WTC11 (cell line): ENCODE measurements around the gene UBE2D2. TPM values are rescaled to one million over a fixed set of nuclear protein-coding genes. Genes with fewer than 3 reads are reported as not detected.

Experiments used
- ATAC-seq: fragments of 200-7000 bp; cut with Tn5 transposase; 2 replicates; pipeline ENCODE4 v1.10.0; 2021; ENCODE audit warnings: mild to moderate bottlenecking, moderate library complexity
- CTCF ChIA-PET: fragments of 300-600 bp; sonication (Branson Sonifier 250); formaldehyde crosslinking; loops from one replicate; lab custom pipeline; 2021; ENCODE audit warnings: antibody characterized with exemption; lab: Charles Lee
- POLR2A ChIA-PET: fragments of 350-600 bp; sonication (Branson Sonifier 250); formaldehyde crosslinking; loops from one replicate; lab custom pipeline; 2021; ENCODE audit warnings: antibody characterized with exemption; lab: Charles Lee
- DNase-seq: peaks from one replicate; pipeline ENCODE4 v3.0.0; 2021; ENCODE audit warnings: low spot score
- H3K27ac Mint-ChIP-seq: 2 replicates; pipeline ENCODE4 v1.8.0; 2021; ENCODE audit warnings: mixed read lengths
- H3K27me3 Mint-ChIP-seq: 2 replicates; pipeline ENCODE4 v1.8.0; 2021; ENCODE audit warnings: low read depth, mild to moderate bottlenecking, moderate library complexity, mixed read lengths
- H3K36me3 Mint-ChIP-seq: 2 replicates; pipeline ENCODE4 v1.8.0; 2021; ENCODE audit warnings: mixed read lengths
- H3K4me1 Mint-ChIP-seq: 2 replicates; pipeline ENCODE4 v1.8.0; 2022; ENCODE audit warnings: mixed read lengths
- H3K4me3 Mint-ChIP-seq: 2 replicates; pipeline ENCODE4 v1.8.0; 2021; ENCODE audit warnings: mild to moderate bottlenecking, moderate library complexity, mixed read lengths
- H3K9me3 Mint-ChIP-seq: 2 replicates; pipeline ENCODE4 v1.8.0; 2021; ENCODE audit warnings: mixed read lengths
- CREM ChIP-seq: sonication (generic); formaldehyde crosslinking; IDR thresholded peaks from 2 replicates; pipeline ENCODE4 v1.8.1; 2022; ENCODE audit warnings: mild to moderate bottlenecking, missing genetic modification reagents, moderate library complexity
- EMX1 ChIP-seq: fragments of 250-450 bp; sonication (Bioruptor Pico); IDR thresholded peaks from 2 replicates; pipeline ENCODE4 v1.8.0; 2021; ENCODE audit warnings: mild to moderate bottlenecking
- FOXJ3 ChIP-seq: sonication (generic); formaldehyde crosslinking; IDR thresholded peaks from 2 replicates; pipeline ENCODE4 v1.9.0; 2021; ENCODE audit warnings: missing genetic modification reagents, mild to moderate bottlenecking, borderline replicate concordance
- GTF2I ChIP-seq: fragments of 250-450 bp; sonication (Bioruptor Pico); conservative IDR thresholded peaks from 2 replicates; pipeline ENCODE4 v1.4.0; 2021; ENCODE audit warnings: mild to moderate bottlenecking
- IRF2 ChIP-seq: sonication (generic); formaldehyde crosslinking; IDR thresholded peaks from 2 replicates; pipeline ENCODE4 v1.8.0; 2022; ENCODE audit warnings: low read depth, missing genetic modification reagents, borderline replicate concordance
- NFATC4 ChIP-seq: fragments of 250-450 bp; sonication (Bioruptor Pico); IDR thresholded peaks from 2 replicates; pipeline ENCODE4 v1.9.0; 2021; ENCODE audit warnings: mild to moderate bottlenecking
- NR2C2 ChIP-seq: sonication (generic); formaldehyde crosslinking; IDR thresholded peaks from 2 replicates; pipeline ENCODE4 v1.8.0; 2022; ENCODE audit warnings: mild to moderate bottlenecking, missing genetic modification reagents
- RELA ChIP-seq: sonication (generic); formaldehyde crosslinking; IDR thresholded peaks from 2 replicates; pipeline ENCODE4 v1.8.1; 2022; ENCODE audit warnings: missing genetic modification reagents, mild to moderate bottlenecking, borderline replicate concordance
- ZNF121 ChIP-seq: sonication (generic); formaldehyde crosslinking; IDR thresholded peaks from 2 replicates; pipeline ENCODE4 v1.8.0; 2023; ENCODE audit warnings: missing genetic modification reagents
- ZNF138 ChIP-seq: sonication (generic); formaldehyde crosslinking; conservative IDR thresholded peaks from 2 replicates; pipeline ENCODE4 v1.8.1; 2022; ENCODE audit warnings: mild to moderate bottlenecking, moderate library complexity, missing genetic modification reagents
- ZNF263 ChIP-seq: sonication (generic); formaldehyde crosslinking; IDR thresholded peaks from 2 replicates; pipeline ENCODE4 v1.8.1; 2022; ENCODE audit warnings: low read depth, mild to moderate bottlenecking, moderate library complexity, missing genetic modification reagents
- ZNF423 ChIP-seq: fragments of 250-450 bp; sonication (Bioruptor Pico); IDR thresholded peaks from 2 replicates; pipeline ENCODE4 v2.1.2; 2022; ENCODE audit warnings: mild to moderate bottlenecking, moderate library complexity
- total RNA-seq: library from RNA; stranded (reverse); gene quantifications from 3 replicates; pipeline ENCODE4 v1.2.3, GENCODE V29; 2021
- TF ChIP-seq, protein P1 (sequence below): fragments of 250-450 bp; sonication (Bioruptor Pico); IDR thresholded peaks from 2 replicates; pipeline ENCODE4 v1.9.0; 2021; ENCODE audit warnings: mild to moderate bottlenecking
- TF ChIP-seq, protein P2 (sequence below): fragments of 250-450 bp; sonication (Bioruptor Pico); IDR thresholded peaks from 2 replicates; pipeline ENCODE4 v1.8.0; 2021; ENCODE audit warnings: mild to moderate bottlenecking
- TF ChIP-seq, protein P3 (sequence below): fragments of 250-450 bp; sonication (Bioruptor Pico); IDR thresholded peaks from 2 replicates; pipeline ENCODE4 v1.9.0; 2021; ENCODE audit warnings: moderate library complexity, mild to moderate bottlenecking, inconsistent platforms, borderline replicate concordance
- TF ChIP-seq, protein P4 (sequence below): fragments of 200-600 bp; IDR thresholded peaks from 2 replicates; pipeline ENCODE4 v1.8.0; 2022; ENCODE audit warnings: antibody characterized with exemption
- TF ChIP-seq, protein P5 (sequence below): sonication (generic); formaldehyde crosslinking; IDR thresholded peaks from 2 replicates; pipeline ENCODE4 v1.8.0; 2022; ENCODE audit warnings: mild to moderate bottlenecking, missing genetic modification reagents
- TF ChIP-seq, protein P6 (sequence below): sonication (generic); formaldehyde crosslinking; IDR thresholded peaks from 2 replicates; pipeline ENCODE4 v1.8.1; 2022; ENCODE audit warnings: low read depth, missing genetic modification reagents, borderline replicate concordance

Gene UBE2D2
- total RNA-seq, 1 experiment from 2014 or later = 183 TPM

DNA sequence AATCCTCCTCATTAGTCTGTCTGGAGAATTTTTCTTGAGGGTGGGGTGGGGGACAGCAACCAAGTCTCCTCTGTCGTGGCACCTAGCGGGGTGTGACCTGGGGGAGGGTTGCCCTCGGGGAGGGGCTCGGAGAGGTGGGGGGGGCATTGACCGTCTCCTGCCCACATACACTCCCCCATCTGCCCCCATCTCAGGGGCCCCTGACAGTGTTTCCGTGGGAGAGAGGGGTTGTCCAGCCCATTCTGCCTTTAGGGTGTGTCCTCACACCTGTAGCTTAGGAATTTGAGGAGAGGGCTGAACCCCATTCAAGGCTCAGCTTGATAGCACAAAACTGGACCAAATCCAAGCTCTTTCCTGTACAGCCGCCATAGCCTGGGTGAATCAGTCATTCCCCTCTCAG, 81.1 kb downstream of the UBE2D2 start:
- no peaks in the 10 kb centered on the region for H3K9me3 Mint-ChIP-seq
- peaks cover 32% of the 10 kb centered on the region for H3K27me3 Mint-ChIP-seq
- no peak overlapping the region for H3K27ac Mint-ChIP-seq
- peaks cover 81% of the 10 kb centered on the region for H3K4me1 Mint-ChIP-seq
- H3K4me3 Mint-ChIP-seq = no peak overlapping the region
- DNase-seq (no peak), ATAC-seq (no peak)
- ChIA-PET POLR2A (interaction anchor here (1.5 to 2.0 kb wide), 2 partner anchors 68 to 69 kb away, joined by 4 to 8 read pairs; no protein-coding TSS in a partner anchor), CTCF (interaction anchor here (1.1 to 12.0 kb wide), 3 partner anchors 59 to 133 kb away, joined by 4 to 247 read pairs (median 5); no protein-coding TSS in a partner anchor)
- no peak for TF ChIP-seq GTF2I (CRISPR knock-in tag)
- TF ChIP-seq ZNF263 (CRISPR knock-in tag) = no peak
- TF ChIP-seq ZNF138 (CRISPR knock-in tag) = no peak
- TF ChIP-seq, protein P1, sequence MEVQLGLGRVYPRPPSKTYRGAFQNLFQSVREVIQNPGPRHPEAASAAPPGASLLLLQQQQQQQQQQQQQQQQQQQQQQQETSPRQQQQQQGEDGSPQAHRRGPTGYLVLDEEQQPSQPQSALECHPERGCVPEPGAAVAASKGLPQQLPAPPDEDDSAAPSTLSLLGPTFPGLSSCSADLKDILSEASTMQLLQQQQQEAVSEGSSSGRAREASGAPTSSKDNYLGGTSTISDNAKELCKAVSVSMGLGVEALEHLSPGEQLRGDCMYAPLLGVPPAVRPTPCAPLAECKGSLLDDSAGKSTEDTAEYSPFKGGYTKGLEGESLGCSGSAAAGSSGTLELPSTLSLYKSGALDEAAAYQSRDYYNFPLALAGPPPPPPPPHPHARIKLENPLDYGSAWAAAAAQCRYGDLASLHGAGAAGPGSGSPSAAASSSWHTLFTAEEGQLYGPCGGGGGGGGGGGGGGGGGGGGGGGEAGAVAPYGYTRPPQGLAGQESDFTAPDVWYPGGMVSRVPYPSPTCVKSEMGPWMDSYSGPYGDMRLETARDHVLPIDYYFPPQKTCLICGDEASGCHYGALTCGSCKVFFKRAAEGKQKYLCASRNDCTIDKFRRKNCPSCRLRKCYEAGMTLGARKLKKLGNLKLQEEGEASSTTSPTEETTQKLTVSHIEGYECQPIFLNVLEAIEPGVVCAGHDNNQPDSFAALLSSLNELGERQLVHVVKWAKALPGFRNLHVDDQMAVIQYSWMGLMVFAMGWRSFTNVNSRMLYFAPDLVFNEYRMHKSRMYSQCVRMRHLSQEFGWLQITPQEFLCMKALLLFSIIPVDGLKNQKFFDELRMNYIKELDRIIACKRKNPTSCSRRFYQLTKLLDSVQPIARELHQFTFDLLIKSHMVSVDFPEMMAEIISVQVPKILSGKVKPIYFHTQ (CRISPR knock-in tag) = no peak
- no peak for TF ChIP-seq ZNF121 (CRISPR knock-in tag)
- TF ChIP-seq IRF2 (CRISPR knock-in tag) = no peak
- TF ChIP-seq NFATC4 (CRISPR knock-in tag) = no peak
- TF ChIP-seq, protein P2, sequence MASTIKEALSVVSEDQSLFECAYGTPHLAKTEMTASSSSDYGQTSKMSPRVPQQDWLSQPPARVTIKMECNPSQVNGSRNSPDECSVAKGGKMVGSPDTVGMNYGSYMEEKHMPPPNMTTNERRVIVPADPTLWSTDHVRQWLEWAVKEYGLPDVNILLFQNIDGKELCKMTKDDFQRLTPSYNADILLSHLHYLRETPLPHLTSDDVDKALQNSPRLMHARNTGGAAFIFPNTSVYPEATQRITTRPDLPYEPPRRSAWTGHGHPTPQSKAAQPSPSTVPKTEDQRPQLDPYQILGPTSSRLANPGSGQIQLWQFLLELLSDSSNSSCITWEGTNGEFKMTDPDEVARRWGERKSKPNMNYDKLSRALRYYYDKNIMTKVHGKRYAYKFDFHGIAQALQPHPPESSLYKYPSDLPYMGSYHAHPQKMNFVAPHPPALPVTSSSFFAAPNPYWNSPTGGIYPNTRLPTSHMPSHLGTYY (CRISPR knock-in tag) = no peak
- TF ChIP-seq FOXJ3 = no peak
- TF ChIP-seq, protein P3, sequence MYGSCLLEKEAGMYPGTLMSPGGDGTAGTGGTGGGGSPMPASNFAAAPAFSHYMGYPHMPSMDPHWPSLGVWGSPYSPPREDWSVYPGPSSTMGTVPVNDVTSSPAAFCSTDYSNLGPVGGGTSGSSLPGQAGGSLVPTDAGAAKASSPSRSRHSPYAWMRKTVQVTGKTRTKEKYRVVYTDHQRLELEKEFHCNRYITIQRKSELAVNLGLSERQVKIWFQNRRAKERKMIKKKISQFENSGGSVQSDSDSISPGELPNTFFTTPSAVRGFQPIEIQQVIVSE (CRISPR knock-in tag) = no peak
- TF ChIP-seq CREM (CRISPR knock-in tag) = no peak
- no peak for TF ChIP-seq RELA
- TF ChIP-seq, protein P4, sequence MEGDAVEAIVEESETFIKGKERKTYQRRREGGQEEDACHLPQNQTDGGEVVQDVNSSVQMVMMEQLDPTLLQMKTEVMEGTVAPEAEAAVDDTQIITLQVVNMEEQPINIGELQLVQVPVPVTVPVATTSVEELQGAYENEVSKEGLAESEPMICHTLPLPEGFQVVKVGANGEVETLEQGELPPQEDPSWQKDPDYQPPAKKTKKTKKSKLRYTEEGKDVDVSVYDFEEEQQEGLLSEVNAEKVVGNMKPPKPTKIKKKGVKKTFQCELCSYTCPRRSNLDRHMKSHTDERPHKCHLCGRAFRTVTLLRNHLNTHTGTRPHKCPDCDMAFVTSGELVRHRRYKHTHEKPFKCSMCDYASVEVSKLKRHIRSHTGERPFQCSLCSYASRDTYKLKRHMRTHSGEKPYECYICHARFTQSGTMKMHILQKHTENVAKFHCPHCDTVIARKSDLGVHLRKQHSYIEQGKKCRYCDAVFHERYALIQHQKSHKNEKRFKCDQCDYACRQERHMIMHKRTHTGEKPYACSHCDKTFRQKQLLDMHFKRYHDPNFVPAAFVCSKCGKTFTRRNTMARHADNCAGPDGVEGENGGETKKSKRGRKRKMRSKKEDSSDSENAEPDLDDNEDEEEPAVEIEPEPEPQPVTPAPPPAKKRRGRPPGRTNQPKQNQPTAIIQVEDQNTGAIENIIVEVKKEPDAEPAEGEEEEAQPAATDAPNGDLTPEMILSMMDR = no peak
- TF ChIP-seq, protein P5, sequence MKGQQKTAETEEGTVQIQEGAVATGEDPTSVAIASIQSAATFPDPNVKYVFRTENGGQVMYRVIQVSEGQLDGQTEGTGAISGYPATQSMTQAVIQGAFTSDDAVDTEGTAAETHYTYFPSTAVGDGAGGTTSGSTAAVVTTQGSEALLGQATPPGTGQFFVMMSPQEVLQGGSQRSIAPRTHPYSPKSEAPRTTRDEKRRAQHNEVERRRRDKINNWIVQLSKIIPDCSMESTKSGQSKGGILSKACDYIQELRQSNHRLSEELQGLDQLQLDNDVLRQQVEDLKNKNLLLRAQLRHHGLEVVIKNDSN (CRISPR knock-in tag) = no peak
- TF ChIP-seq ZNF423 (CRISPR knock-in tag) = no peak
- no peak for TF ChIP-seq NR2C2
- TF ChIP-seq EMX1 (CRISPR knock-in tag) = no peak
- TF ChIP-seq, protein P6, sequence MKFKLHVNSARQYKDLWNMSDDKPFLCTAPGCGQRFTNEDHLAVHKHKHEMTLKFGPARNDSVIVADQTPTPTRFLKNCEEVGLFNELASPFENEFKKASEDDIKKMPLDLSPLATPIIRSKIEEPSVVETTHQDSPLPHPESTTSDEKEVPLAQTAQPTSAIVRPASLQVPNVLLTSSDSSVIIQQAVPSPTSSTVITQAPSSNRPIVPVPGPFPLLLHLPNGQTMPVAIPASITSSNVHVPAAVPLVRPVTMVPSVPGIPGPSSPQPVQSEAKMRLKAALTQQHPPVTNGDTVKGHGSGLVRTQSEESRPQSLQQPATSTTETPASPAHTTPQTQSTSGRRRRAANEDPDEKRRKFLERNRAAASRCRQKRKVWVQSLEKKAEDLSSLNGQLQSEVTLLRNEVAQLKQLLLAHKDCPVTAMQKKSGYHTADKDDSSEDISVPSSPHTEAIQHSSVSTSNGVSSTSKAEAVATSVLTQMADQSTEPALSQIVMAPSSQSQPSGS (CRISPR knock-in tag) = no peak
- no peaks in the 10 kb centered on the region for H3K36me3 Mint-ChIP-seq
